Nephron (organoid): ENCODE measurements around the gene SNED1.

Experiments used
- H3K27ac Mint-ChIP-seq, 3 experiments: 2 replicates each; pipeline ENCODE4 v1.8.0; 2020; ENCODE audit warnings: mixed read lengths in 3 of 3, mild to moderate bottlenecking in 2 of 3, moderate library complexity in 1 of 3
- H3K27me3 Mint-ChIP-seq: 2 replicates; pipeline ENCODE4 v1.8.0; 2021; ENCODE audit warnings: low read depth, mild to moderate bottlenecking, moderate library complexity, mixed read lengths
- H3K36me3 Mint-ChIP-seq: 2 replicates; pipeline ENCODE4 v1.8.0; 2020; ENCODE audit warnings: low read depth, mixed read lengths
- H3K4me1 Mint-ChIP-seq: 2 replicates; pipeline ENCODE4 v1.8.0; 2020; ENCODE audit warnings: mixed read lengths
- H3K4me3 Mint-ChIP-seq, 3 experiments: 2 replicates each; pipeline ENCODE4 v1.8.0; 2020; ENCODE audit warnings: mild to moderate bottlenecking in 3 of 3, mixed read lengths in 3 of 3, moderate library complexity in 2 of 3
- H3K9me3 Mint-ChIP-seq: 2 replicates; pipeline ENCODE4 v1.8.0; 2020; ENCODE audit warnings: mixed read lengths
- CTCF ChIP-seq, 3 experiments: fragments of 200-600 bp; sonication (generic); IDR thresholded peaks; one replicate each; pipeline ENCODE4 v1.5.0; 2021; ENCODE audit warnings: antibody characterized with exemption in 3 of 3; ENCODE audit not compliant: unreplicated experiment in 3 of 3

SNED1 gene

GRCh38 chr2:241002275-241003046 is 4.0 kb downstream of the SNED1 start:
- H3K4me1 Mint-ChIP-seq = peaks cover 11% of the 10 kb centered on the region
- H3K4me3 Mint-ChIP-seq = peak overlapping the region in 2 of 3 experiments; percentile 42 to 43
- H3K9me3 Mint-ChIP-seq = peaks cover 23% of the 10 kb centered on the region
- no peak for TF ChIP-seq CTCF (IDR thresholded peaks at IDR 0.05; ENCODE audit: unreplicated experiment in 3 of 3)
- peaks cover 43% of the 10 kb centered on the region for H3K36me3 Mint-ChIP-seq
- peaks cover 28% of the 10 kb centered on the region for H3K27me3 Mint-ChIP-seq
- no peak overlapping the region for H3K27ac Mint-ChIP-seq

- peaks cover 23% of the 10 kb centered on the region for H3K9me3 Mint-ChIP-seq
- H3K4me3 Mint-ChIP-seq = no peak overlapping the region
- H3K27me3 Mint-ChIP-seq = peaks cover 25% of the 10 kb centered on the region
- H3K27ac Mint-ChIP-seq = no peak overlapping the region
- no peak for TF ChIP-seq CTCF (IDR thresholded peaks at IDR 0.05; ENCODE audit: unreplicated experiment in 3 of 3)
- peaks cover 43% of the 10 kb centered on the region for H3K36me3 Mint-ChIP-seq
- H3K4me1 Mint-ChIP-seq = peaks cover 9% of the 10 kb centered on the region
Observed at GRCh38 chr2:241003047-241003360, 4.6 kb downstream of the SNED1 start.

- no peak overlapping the region for H3K4me3 Mint-ChIP-seq
- H3K36me3 Mint-ChIP-seq = peaks cover 43% of the 10 kb centered on the region
- no peak for TF ChIP-seq CTCF (IDR thresholded peaks at IDR 0.05; ENCODE audit: unreplicated experiment in 3 of 3)
- H3K27ac Mint-ChIP-seq = no peak overlapping the region
- peaks cover 25% of the 10 kb centered on the region for H3K27me3 Mint-ChIP-seq
- H3K4me1 Mint-ChIP-seq = peaks cover 9% of the 10 kb centered on the region
- peaks cover 23% of the 10 kb centered on the region for H3K9me3 Mint-ChIP-seq
Observed at GRCh38 chr2:241003369-241003768, 5.0 kb downstream of the SNED1 start.

GRCh38 chr2:241003830-241004564 is 5.6 kb downstream of the SNED1 start:
- peaks cover 23% of the 10 kb centered on the region for H3K9me3 Mint-ChIP-seq
- no peak overlapping the region for H3K27ac Mint-ChIP-seq

GRCh38 chr2:241005569-241005968 is 7.2 kb downstream of the SNED1 start:
- Mint-ChIP-seq H3K4me3 (no peak overlapping the region), H3K9me3 (peaks cover 23% of the 10 kb centered on the region), H3K4me1 (peaks cover 6% of the 10 kb centered on the region), H3K27me3 (peaks cover 20% of the 10 kb centered on the region), H3K36me3 (peaks cover 37% of the 10 kb centered on the region), H3K27ac (no peak overlapping the region)
- no peak for TF ChIP-seq CTCF (IDR thresholded peaks at IDR 0.05; ENCODE audit: unreplicated experiment in 3 of 3)

More at GRCh38 chr2:241003830-241004564, 5.6 kb downstream of the SNED1 start:
- no peak overlapping the region for H3K4me3 Mint-ChIP-seq
- peaks cover 31% of the 10 kb centered on the region for H3K27me3 Mint-ChIP-seq
- TF ChIP-seq CTCF (IDR thresholded peaks at IDR 0.05; ENCODE audit: unreplicated experiment in 3 of 3) = no peak
- H3K36me3 Mint-ChIP-seq = peaks cover 43% of the 10 kb centered on the region
- H3K4me1 Mint-ChIP-seq = peaks cover 9% of the 10 kb centered on the region
